Body of pancreas (tissue), 4 donors: ENCODE data around the gene SLC25A21. TPM values are rescaled to one million over a fixed set of nuclear protein-coding genes. Genes with fewer than 3 reads are reported as not detected.

Source experiments
- ATAC-seq: fragments of 150-250 bp; one replicate; pipeline ENCODE4 v1.9.1; 2016
- DNase-seq, 4 donors: peaks; one replicate each; pipeline ENCODE4 v3.0.0-alpha.2; 2019
- H3K27ac ChIP-seq, 4 donors: fragments of 200-600 bp; sonication (generic); 1 replicate in 3 of 4; 2 replicates in 1 of 4; pipeline versions ENCODE4 v1.5.1 to v1.6.1; 2016 to 2019; ENCODE audit warnings: mild to moderate bottlenecking in 1 of 4, mixed read lengths in 1 of 4, moderate library complexity in 1 of 4
- H3K27me3 ChIP-seq, 2 donors: fragments of 200-600 bp; sonication (generic); one replicate each; pipeline ENCODE4 v1.6.0; 2016; ENCODE audit warnings: mild to moderate bottlenecking in 1 of 2
- H3K36me3 ChIP-seq, 2 donors: fragments of 200-600 bp; sonication (generic); replicated peaks in 1 of 2; 2 replicates each; pipeline ENCODE4 v1.5.1; 2016; ENCODE audit warnings: low read depth in 2 of 2; ENCODE audit not compliant: insufficient read depth in 1 of 2
- H3K4me1 ChIP-seq: fragments of 200-600 bp; sonication (generic); one replicate; pipeline ENCODE4 v1.6.0; 2016
- H3K4me3 ChIP-seq, 2 donors: fragments of 200-600 bp; sonication (generic); 1 replicate in 1 of 2; 2 replicates in 1 of 2; pipeline ENCODE4 v1.5.1; 2016 to 2019
- H3K9me3 ChIP-seq, 3 donors: fragments of 200-600 bp; sonication (generic); 1 replicate in 2 of 3; 2 replicates in 1 of 3; pipeline ENCODE4 v1.5.1; 2016
- CTCF ChIP-seq, 7 experiments: fragments of 450-650 bp in 4 of 7; fragments of 200-600 bp in 3 of 7; sonication (generic) in 3 of 7; IDR thresholded peaks; one replicate each; pipeline ENCODE4 v1.5.1; 2016 to 2019; ENCODE audit warnings: antibody characterized with exemption in 7 of 7
- POLR2A ChIP-seq, 3 donors: fragments of 450-650 bp; IDR thresholded peaks; one replicate each; pipeline ENCODE4 v1.6.1; 2016; ENCODE audit warnings: antibody characterized with exemption in 3 of 3, mild to moderate bottlenecking in 2 of 3
- WGBS, 2 donors: methylation state at CpG; one replicate each; pipeline ENCODE4 v1.1.5; 2017; 5-methylcytosine and 5-hydroxymethylcytosine counted together
- intact Hi-C: fragments of 100-400 bp; cut with DNase I; formaldehyde crosslinking; loops from one replicate; pipeline ENCODE4 v1.15.1; 2023
- total RNA-seq, 2 donors: library from RNA; depleted of rRNA; stranded (reverse); fragments of >200 nt; gene quantifications; one replicate each; pipeline ENCODE4 v1.1.0, GENCODE V29; 2016

SLC25A21 gene
- total RNA-seq, 2 donors from 2014 or later, result not detected

GRCh38 chr14:37091651-37092050 is 80.8 kb downstream of the SLC25A21 start:
- no peaks in the 10 kb centered on the region for H3K27me3 ChIP-seq
- H3K4me1 ChIP-seq, result peaks cover 6% of the 10 kb centered on the region
- intact Hi-C loops, result no loop called here
- H3K4me3 ChIP-seq, result no peak overlapping the region
- no peak for DNase-seq
- no peak overlapping the region for H3K27ac ChIP-seq
- no peaks in the 10 kb centered on the region for H3K36me3 ChIP-seq
- H3K9me3 ChIP-seq, result no peaks in the 10 kb centered on the region
- ATAC-seq, result no peak
- TF ChIP-seq POLR2A (IDR thresholded peaks at IDR 0.05), result no peak
- no peak for TF ChIP-seq CTCF (IDR thresholded peaks at IDR 0.05)
- WGBS, 2 donors, result 77 to 85% methylated on average over 3 of the region's 3 CpGs

- DNase-seq (no peak), ATAC-seq (no peak)
- 67 to 72% methylated on average over 6 of the region's 6 CpGs for WGBS, 2 donors
- H3K4me3 ChIP-seq, result no peak overlapping the region
- no peaks in the 10 kb centered on the region for H3K9me3 ChIP-seq
- no peaks in the 10 kb centered on the region for H3K36me3 ChIP-seq
- intact Hi-C loops, result no loop called here
- TF ChIP-seq POLR2A (IDR thresholded peaks at IDR 0.05), result no peak
- no peak for TF ChIP-seq CTCF (IDR thresholded peaks at IDR 0.05)
- H3K27ac ChIP-seq, result no peak overlapping the region
- no peaks in the 10 kb centered on the region for H3K27me3 ChIP-seq
- peaks cover 6% of the 10 kb centered on the region for H3K4me1 ChIP-seq
Measured at GRCh38 chr14:37090026-37090425, 82.4 kb downstream of the SLC25A21 start.

- ATAC-seq (no peak), DNase-seq (no peak)
- TF ChIP-seq CTCF (IDR thresholded peaks at IDR 0.05) (no peak), POLR2A (IDR thresholded peaks at IDR 0.05) (no peak)
- Histone ChIP-seq H3K36me3 (no peaks in the 10 kb centered on the region), H3K27me3 (no peaks in the 10 kb centered on the region), H3K4me1 (peaks cover 6% of the 10 kb centered on the region), H3K4me3 (no peak overlapping the region), H3K27ac (no peak overlapping the region), H3K9me3 (no peaks in the 10 kb centered on the region)
- 64 to 65% methylated on average over 3 of the region's 3 CpGs for WGBS, 2 donors
- intact Hi-C loops, result no loop called here
Measured at GRCh38 chr14:37089410-37089809, 83.0 kb downstream of the SLC25A21 start.

GRCh38 chr14:37088356-37089215 is 83.8 kb downstream of the SLC25A21 start:
- intact Hi-C loops, result no loop called here
- Histone ChIP-seq H3K9me3 (no peaks in the 10 kb centered on the region), H3K36me3 (no peaks in the 10 kb centered on the region), H3K27me3 (no peaks in the 10 kb centered on the region), H3K27ac (peak overlapping the region in 2 of 4 donors; percentile 23 to 42), H3K4me1 (peaks cover 6% of the 10 kb centered on the region), H3K4me3 (no peak overlapping the region)
- WGBS, 2 donors, result 37 to 39% methylated on average over 9 of the region's 9 CpGs
- ATAC-seq (peak; percentile 64), DNase-seq (no peak)
- no peak for TF ChIP-seq CTCF (IDR thresholded peaks at IDR 0.05)
- no peak for TF ChIP-seq POLR2A (IDR thresholded peaks at IDR 0.05)

- intact Hi-C loops, result no loop called here
- ATAC-seq (no peak), DNase-seq (no peak)
- no peak overlapping the region for H3K4me3 ChIP-seq
- H3K9me3 ChIP-seq, result no peaks in the 10 kb centered on the region
- no peak for TF ChIP-seq CTCF (IDR thresholded peaks at IDR 0.05)
- no peak for TF ChIP-seq POLR2A (IDR thresholded peaks at IDR 0.05)
- H3K27ac ChIP-seq, result no peak overlapping the region
- H3K27me3 ChIP-seq, result no peaks in the 10 kb centered on the region
- peaks cover 6% of the 10 kb centered on the region for H3K4me1 ChIP-seq
- H3K36me3 ChIP-seq, result no peaks in the 10 kb centered on the region
- WGBS, 2 donors, result 58 to 73% methylated on average over 3 of the region's 3 CpGs
Measured at GRCh38 chr14:37087520-37087919, 84.9 kb downstream of the SLC25A21 start.
